ENCODE results near the gene GPC6. TPM values are rescaled to one million over a fixed set of nuclear protein-coding genes. Genes with fewer than 3 reads are reported as not detected.

Gene GPC6
- polyA plus RNA-seq, 1 donor from 2014 or later, result 9.0 TPM

DNA sequence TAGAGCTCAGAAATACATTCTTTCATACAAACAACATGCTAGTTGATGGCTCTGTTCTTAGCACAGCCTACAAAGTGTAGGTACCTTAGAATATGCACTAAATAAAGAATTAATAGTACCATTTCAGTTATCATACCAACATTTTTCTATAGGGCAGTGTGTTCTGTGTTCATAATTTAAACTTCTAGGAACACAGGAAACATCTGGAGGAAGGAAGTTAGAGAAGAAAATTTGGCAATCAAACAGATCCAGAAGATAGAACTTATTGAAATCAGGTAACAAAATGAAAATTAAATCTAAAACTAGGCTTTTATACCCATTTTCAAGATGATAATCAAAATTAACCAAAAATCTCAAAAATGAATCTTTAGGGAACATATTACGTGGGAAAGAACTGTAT is 725.3 kb downstream of the GPC6 start:
- Histone ChIP-seq H3K9me3 (ENCODE audit: low read length) (no peaks in the 10 kb centered on the region), H3K4me2 (ENCODE audit: low read length) (no peak overlapping the region), H3F3A (ENCODE audit: insufficient read depth, low read length, poor library complexity, severe bottlenecking) (no peaks in the 10 kb centered on the region), H3K9me2 (ENCODE audit: insufficient read depth, low read length) (no peaks in the 10 kb centered on the region), H2AFZ (ENCODE audit: low read depth, low read length) (no peak overlapping the region), H3K9ac (ENCODE audit: low read length) (no peak overlapping the region), H3K79me2 (replicated peaks; ENCODE audit: insufficient read depth, low read length) (no peaks in the 10 kb centered on the region), H4K20me1 (ENCODE audit: insufficient read depth) (no peaks in the 10 kb centered on the region), H3K36me3 (ENCODE audit: insufficient read depth, low read length) (no peaks in the 10 kb centered on the region), H3K27ac (ENCODE audit: low read length) (no peak overlapping the region), H3K4me3 (ENCODE audit: low read length) (no peak overlapping the region), H3K27me3 (ENCODE audit: insufficient read depth, low read depth, low read length) (no peaks in the 10 kb centered on the region)
- TF ChIP-seq MXI1 (conservative IDR thresholded peaks at IDR 0.05; ENCODE audit: poor library complexity, severe bottlenecking) (no peak), TAF1 (IDR thresholded peaks at IDR 0.05; ENCODE audit: low read depth) (no peak), SMC3 (conservative IDR thresholded peaks at IDR 0.05; ENCODE audit: poor library complexity) (no peak), POLR2AphosphoS5 (IDR thresholded peaks at IDR 0.05) (no peak), RAD21 (conservative IDR thresholded peaks at IDR 0.05) (no peak), EZH2 (IDR thresholded peaks at IDR 0.05; ENCODE audit: borderline replicate concordance, insufficient read depth, low read length, poor library complexity, severe bottlenecking) (no peak), EP300 (conservative IDR thresholded peaks at IDR 0.05; ENCODE audit: poor library complexity, severe bottlenecking) (no peak)
- TF ChIP-seq, protein P1, sequence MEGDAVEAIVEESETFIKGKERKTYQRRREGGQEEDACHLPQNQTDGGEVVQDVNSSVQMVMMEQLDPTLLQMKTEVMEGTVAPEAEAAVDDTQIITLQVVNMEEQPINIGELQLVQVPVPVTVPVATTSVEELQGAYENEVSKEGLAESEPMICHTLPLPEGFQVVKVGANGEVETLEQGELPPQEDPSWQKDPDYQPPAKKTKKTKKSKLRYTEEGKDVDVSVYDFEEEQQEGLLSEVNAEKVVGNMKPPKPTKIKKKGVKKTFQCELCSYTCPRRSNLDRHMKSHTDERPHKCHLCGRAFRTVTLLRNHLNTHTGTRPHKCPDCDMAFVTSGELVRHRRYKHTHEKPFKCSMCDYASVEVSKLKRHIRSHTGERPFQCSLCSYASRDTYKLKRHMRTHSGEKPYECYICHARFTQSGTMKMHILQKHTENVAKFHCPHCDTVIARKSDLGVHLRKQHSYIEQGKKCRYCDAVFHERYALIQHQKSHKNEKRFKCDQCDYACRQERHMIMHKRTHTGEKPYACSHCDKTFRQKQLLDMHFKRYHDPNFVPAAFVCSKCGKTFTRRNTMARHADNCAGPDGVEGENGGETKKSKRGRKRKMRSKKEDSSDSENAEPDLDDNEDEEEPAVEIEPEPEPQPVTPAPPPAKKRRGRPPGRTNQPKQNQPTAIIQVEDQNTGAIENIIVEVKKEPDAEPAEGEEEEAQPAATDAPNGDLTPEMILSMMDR (IDR thresholded peaks at IDR 0.05; ENCODE audit: poor library complexity, severe bottlenecking), result no peak
- TF ChIP-seq, protein P2, sequence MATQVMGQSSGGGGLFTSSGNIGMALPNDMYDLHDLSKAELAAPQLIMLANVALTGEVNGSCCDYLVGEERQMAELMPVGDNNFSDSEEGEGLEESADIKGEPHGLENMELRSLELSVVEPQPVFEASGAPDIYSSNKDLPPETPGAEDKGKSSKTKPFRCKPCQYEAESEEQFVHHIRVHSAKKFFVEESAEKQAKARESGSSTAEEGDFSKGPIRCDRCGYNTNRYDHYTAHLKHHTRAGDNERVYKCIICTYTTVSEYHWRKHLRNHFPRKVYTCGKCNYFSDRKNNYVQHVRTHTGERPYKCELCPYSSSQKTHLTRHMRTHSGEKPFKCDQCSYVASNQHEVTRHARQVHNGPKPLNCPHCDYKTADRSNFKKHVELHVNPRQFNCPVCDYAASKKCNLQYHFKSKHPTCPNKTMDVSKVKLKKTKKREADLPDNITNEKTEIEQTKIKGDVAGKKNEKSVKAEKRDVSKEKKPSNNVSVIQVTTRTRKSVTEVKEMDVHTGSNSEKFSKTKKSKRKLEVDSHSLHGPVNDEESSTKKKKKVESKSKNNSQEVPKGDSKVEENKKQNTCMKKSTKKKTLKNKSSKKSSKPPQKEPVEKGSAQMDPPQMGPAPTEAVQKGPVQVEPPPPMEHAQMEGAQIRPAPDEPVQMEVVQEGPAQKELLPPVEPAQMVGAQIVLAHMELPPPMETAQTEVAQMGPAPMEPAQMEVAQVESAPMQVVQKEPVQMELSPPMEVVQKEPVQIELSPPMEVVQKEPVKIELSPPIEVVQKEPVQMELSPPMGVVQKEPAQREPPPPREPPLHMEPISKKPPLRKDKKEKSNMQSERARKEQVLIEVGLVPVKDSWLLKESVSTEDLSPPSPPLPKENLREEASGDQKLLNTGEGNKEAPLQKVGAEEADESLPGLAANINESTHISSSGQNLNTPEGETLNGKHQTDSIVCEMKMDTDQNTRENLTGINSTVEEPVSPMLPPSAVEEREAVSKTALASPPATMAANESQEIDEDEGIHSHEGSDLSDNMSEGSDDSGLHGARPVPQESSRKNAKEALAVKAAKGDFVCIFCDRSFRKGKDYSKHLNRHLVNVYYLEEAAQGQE (IDR thresholded peaks at IDR 0.05; ENCODE audit: borderline replicate concordance), result no peak

DNA sequence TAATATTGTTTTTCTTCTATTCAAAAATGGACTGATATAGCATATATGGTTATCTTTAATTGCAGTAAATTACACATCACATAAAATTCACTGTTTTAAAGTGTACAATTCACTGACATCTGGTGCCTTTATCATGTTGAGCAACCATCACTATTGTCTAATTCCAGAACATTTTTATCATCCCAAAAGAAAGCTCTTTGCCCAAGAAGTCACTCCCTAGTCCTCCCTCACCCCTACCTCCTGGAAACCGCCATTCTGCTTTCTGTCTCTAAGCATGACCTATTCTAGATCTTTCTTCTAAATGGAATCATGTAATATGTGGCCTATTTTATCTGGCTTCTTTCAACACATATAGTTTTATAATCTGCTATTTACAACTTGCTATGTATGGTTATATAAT is 727.2 kb downstream of the GPC6 start:
- TF ChIP-seq RAD21 (conservative IDR thresholded peaks at IDR 0.05), result no peak
- TF ChIP-seq EP300 (conservative IDR thresholded peaks at IDR 0.05; ENCODE audit: poor library complexity, severe bottlenecking), result no peak
- no peak for TF ChIP-seq EZH2 (IDR thresholded peaks at IDR 0.05; ENCODE audit: borderline replicate concordance, insufficient read depth, low read length, poor library complexity, severe bottlenecking)
- Histone ChIP-seq H3K9ac (ENCODE audit: low read length) (no peak overlapping the region), H3K27me3 (ENCODE audit: insufficient read depth, low read depth, low read length) (no peaks in the 10 kb centered on the region), H3K9me3 (ENCODE audit: low read length) (no peaks in the 10 kb centered on the region), H3K4me3 (ENCODE audit: low read length) (no peak overlapping the region), H3K9me2 (ENCODE audit: insufficient read depth, low read length) (no peaks in the 10 kb centered on the region), H3K36me3 (ENCODE audit: insufficient read depth, low read length) (no peaks in the 10 kb centered on the region), H3K27ac (ENCODE audit: low read length) (no peak overlapping the region), H3F3A (ENCODE audit: insufficient read depth, low read length, poor library complexity, severe bottlenecking) (no peaks in the 10 kb centered on the region), H2AFZ (ENCODE audit: low read depth, low read length) (no peak overlapping the region), H3K79me2 (replicated peaks; ENCODE audit: insufficient read depth, low read length) (no peaks in the 10 kb centered on the region), H3K4me2 (ENCODE audit: low read length) (no peak overlapping the region), H4K20me1 (ENCODE audit: insufficient read depth) (no peaks in the 10 kb centered on the region)

DNA sequence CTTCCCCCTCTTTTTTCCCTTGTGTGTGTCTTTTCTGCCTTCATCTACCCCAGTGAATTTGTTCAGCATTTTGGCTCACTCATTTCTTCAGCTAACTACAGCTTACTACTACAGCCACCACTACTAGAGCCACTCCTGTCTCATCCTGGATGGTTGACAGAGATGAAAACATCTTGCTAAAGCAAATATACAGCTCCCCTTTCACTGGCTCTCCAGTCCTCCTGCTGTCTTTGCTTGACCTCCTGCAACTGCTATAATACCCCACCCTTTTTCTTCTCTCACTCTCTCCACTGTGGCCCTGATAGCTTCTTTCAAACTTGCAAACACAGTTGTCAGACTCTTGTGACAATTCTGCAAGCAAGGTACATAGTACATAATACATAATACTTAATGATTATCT is 729.3 kb downstream of the GPC6 start:
- Histone ChIP-seq H3K79me2 (replicated peaks; ENCODE audit: insufficient read depth, low read length) (no peaks in the 10 kb centered on the region), H3K9me3 (ENCODE audit: low read length) (no peaks in the 10 kb centered on the region), H3K27ac (ENCODE audit: low read length) (no peak overlapping the region), H3K27me3 (ENCODE audit: insufficient read depth, low read depth, low read length) (no peaks in the 10 kb centered on the region), H2AFZ (ENCODE audit: low read depth, low read length) (no peak overlapping the region), H3K36me3 (ENCODE audit: insufficient read depth, low read length) (no peaks in the 10 kb centered on the region), H3K9ac (ENCODE audit: low read length) (no peak overlapping the region), H3K4me2 (ENCODE audit: low read length) (no peak overlapping the region), H3F3A (ENCODE audit: insufficient read depth, low read length, poor library complexity, severe bottlenecking) (no peaks in the 10 kb centered on the region), H3K4me3 (ENCODE audit: low read length) (no peak overlapping the region), H3K9me2 (ENCODE audit: insufficient read depth, low read length) (no peaks in the 10 kb centered on the region), H4K20me1 (ENCODE audit: insufficient read depth) (no peaks in the 10 kb centered on the region)
- TF ChIP-seq EZH2 (IDR thresholded peaks at IDR 0.05; ENCODE audit: borderline replicate concordance, insufficient read depth, low read length, poor library complexity, severe bottlenecking) (no peak), POLR2AphosphoS5 (IDR thresholded peaks at IDR 0.05) (no peak), MXI1 (conservative IDR thresholded peaks at IDR 0.05; ENCODE audit: poor library complexity, severe bottlenecking) (no peak), RAD21 (conservative IDR thresholded peaks at IDR 0.05) (no peak), EP300 (conservative IDR thresholded peaks at IDR 0.05; ENCODE audit: poor library complexity, severe bottlenecking) (no peak), SMC3 (conservative IDR thresholded peaks at IDR 0.05; ENCODE audit: poor library complexity) (no peak), TAF1 (IDR thresholded peaks at IDR 0.05; ENCODE audit: low read depth) (no peak)
- TF ChIP-seq, protein P2 (IDR thresholded peaks at IDR 0.05; ENCODE audit: borderline replicate concordance), result no peak
- TF ChIP-seq, protein P1 (IDR thresholded peaks at IDR 0.05; ENCODE audit: poor library complexity, severe bottlenecking), result no peak

All from neural cell (in vitro differentiated cells).